Stimulated activated CD8-positive, alpha-beta memory T cell treated with anti-CD3 and anti-CD28 coated beads, Interleukin-12 subunit alpha, Interleukin-12 subunit beta, amount 100 ng/mL, for 24 hours (primary cell): ENCODE data around the gene AMIGO2.
"Not testable (repeated sequence)": the region's sequence is repeated elsewhere in the genome, so short reads cannot be mapped to it uniquely, and the experiment has no call there.

Source experiments
- DNase-seq: peaks from one replicate; pipeline ENCODE4 v3.0.0-alpha.2; 2020; ENCODE audit errors: extremely low read depth

Gene AMIGO2

GRCh38 chr12:47074757-47075156 lies 5.0 kb downstream of the AMIGO2 start:
- DNase-seq = no peak

GRCh38 chr12:47073951-47074350 lies 5.8 kb downstream of the AMIGO2 start:
- DNase-seq = no peak

GRCh38 chr12:47071241-47071852 lies 8.4 kb downstream of the AMIGO2 start:
- no peak for DNase-seq

- DNase-seq = no peak
Measured at GRCh38 chr12:47070310-47070709, 9.4 kb downstream of the AMIGO2 start.

- no peak for DNase-seq
Measured at GRCh38 chr12:47068539-47068938, 11.2 kb downstream of the AMIGO2 start.

GRCh38 chr12:47067771-47068431 lies 11.9 kb downstream of the AMIGO2 start:
- no peak for DNase-seq

- no peak for DNase-seq
Measured at GRCh38 chr12:47067176-47067575, 12.6 kb downstream of the AMIGO2 start.

GRCh38 chr12:47066278-47067025 lies 13.3 kb downstream of the AMIGO2 start:
- no peak for DNase-seq

GRCh38 chr12:47065546-47065945 lies 14.2 kb downstream of the AMIGO2 start:
- DNase-seq = no peak

- not testable (repeated sequence) for DNase-seq
Measured at GRCh38 chr12:47058640-47059039, 21.1 kb downstream of the AMIGO2 start.

- DNase-seq = not testable (repeated sequence)
Measured at GRCh38 chr12:47056944-47057343, 22.8 kb downstream of the AMIGO2 start.

- DNase-seq = not testable (repeated sequence)
Measured at GRCh38 chr12:47055856-47056255, 23.9 kb downstream of the AMIGO2 start.

- no peak for DNase-seq
Measured at GRCh38 chr12:47054659-47055058, 25.1 kb downstream of the AMIGO2 start.

- DNase-seq = no peak
Measured at GRCh38 chr12:47053961-47054360, 25.8 kb downstream of the AMIGO2 start.

GRCh38 chr12:47052274-47052673 lies 27.5 kb downstream of the AMIGO2 start:
- DNase-seq = no peak

GRCh38 chr12:47051291-47051690 lies 28.5 kb downstream of the AMIGO2 start:
- DNase-seq = not testable (repeated sequence)

GRCh38 chr12:47048541-47048940 lies 31.2 kb downstream of the AMIGO2 start:
- DNase-seq = no peak

GRCh38 chr12:47041327-47041726 lies 38.4 kb downstream of the AMIGO2 start:
- DNase-seq = no peak

GRCh38 chr12:47039756-47040155 lies 40.0 kb downstream of the AMIGO2 start:
- no peak for DNase-seq

- DNase-seq = no peak
Measured at GRCh38 chr12:47039079-47039478, 40.7 kb downstream of the AMIGO2 start.

- no peak for DNase-seq
Measured at GRCh38 chr12:47038270-47038748, 41.5 kb downstream of the AMIGO2 start.

- DNase-seq = no peak
Measured at GRCh38 chr12:47035484-47035883, 44.3 kb downstream of the AMIGO2 start.

- no peak for DNase-seq
Measured at GRCh38 chr12:47034661-47035060, 45.1 kb downstream of the AMIGO2 start.
